Suppressor macrophage (primary cell): Measurements from ENCODE around the gene CDHR3.
"Not testable (repeated sequence)": the region's sequence is repeated elsewhere in the genome, so short reads cannot be mapped to it uniquely, and the experiment has no call there.

Experiments
- DNase-seq, 4 experiments: peaks; one replicate each; pipeline ENCODE4 v3.0.0-alpha.2; 2020 to 2022

Gene CDHR3

DNA sequence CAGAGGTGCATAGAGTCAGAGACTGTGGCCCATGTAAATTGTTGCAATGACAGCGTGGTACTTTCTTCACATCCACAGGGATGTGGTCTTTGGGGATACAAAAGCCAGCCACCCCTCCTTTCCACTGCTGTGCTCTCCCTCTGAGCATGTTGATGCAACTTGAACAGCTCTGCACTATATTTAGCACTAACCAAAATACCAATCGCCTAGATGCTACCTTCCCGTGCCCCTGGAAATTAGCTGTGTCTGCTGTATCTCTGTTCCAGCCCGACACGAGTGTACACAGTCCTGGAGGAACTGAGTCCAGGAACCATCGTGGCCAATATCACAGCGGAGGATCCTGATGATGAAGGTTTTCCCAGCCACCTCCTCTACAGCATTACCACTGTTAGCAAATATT lies 38.1 kb downstream of the CDHR3 start:
- DNase-seq, result no peak

GRCh38 chr7:106001886-106002285 lies 38.8 kb downstream of the CDHR3 start:
- no peak for DNase-seq

GRCh38 chr7:106003525-106004064 lies 40.5 kb downstream of the CDHR3 start:
- no peak for DNase-seq

GRCh38 chr7:106006906-106007305 lies 43.8 kb downstream of the CDHR3 start:
- DNase-seq, result no peak

DNA sequence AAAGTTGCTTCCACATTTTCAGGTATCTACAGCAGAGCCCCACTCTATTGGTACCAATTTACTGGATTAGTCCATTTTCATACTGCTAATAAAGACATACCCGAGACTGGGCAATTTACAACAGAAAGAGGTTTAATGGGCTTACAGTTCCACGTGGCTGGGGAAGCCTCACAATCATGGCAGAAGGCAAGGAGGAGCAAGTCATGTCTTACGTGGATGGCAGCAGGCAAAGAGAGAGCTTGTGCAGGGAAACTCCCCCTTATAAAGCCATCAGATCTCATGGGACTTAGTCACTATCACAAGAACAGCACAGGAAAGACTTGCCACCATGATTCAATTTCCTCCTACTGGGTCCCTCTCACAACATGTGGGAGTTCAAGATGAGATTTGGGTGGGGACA lies 44.7 kb downstream of the CDHR3 start:
- DNase-seq, result not testable (repeated sequence)

GRCh38 chr7:106009503-106010226 lies 46.6 kb downstream of the CDHR3 start:
- DNase-seq, result peak; percentile 91 to 95 (median 92)

- peak in 2 of 4 experiments; percentile 8 to 28 for DNase-seq
Measured at GRCh38 chr7:106010331-106010730, 47.3 kb downstream of the CDHR3 start.

GRCh38 chr7:106010866-106011265 lies 47.8 kb downstream of the CDHR3 start:
- DNase-seq, result no peak

- no peak for DNase-seq
Measured at GRCh38 chr7:106012184-106012583, 49.1 kb downstream of the CDHR3 start.

DNA sequence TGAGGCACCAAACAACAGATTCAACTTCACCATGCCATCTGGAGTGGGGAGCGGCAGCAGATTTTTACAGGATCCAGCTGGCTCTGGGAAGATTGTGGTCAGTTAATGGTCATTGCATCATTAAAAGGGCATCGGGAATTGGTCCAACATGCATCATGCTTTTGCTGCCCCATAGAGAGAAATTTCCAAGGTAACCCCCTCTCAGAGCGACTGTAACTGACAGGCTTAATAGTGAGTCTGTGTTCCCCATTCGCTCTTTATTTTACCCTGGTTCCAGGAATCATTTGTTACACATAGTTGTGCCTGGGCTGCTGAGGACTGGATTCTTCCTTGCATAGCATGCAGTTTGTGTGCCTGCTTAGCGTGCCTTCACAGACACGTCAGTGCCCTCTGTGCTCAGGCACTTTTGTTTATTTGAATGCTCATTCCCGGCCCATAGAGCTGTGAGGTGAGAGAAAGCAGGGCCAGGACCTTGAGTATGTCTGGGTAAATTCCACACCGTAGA lies 49.9 kb downstream of the CDHR3 start:
- no peak for DNase-seq

DNA sequence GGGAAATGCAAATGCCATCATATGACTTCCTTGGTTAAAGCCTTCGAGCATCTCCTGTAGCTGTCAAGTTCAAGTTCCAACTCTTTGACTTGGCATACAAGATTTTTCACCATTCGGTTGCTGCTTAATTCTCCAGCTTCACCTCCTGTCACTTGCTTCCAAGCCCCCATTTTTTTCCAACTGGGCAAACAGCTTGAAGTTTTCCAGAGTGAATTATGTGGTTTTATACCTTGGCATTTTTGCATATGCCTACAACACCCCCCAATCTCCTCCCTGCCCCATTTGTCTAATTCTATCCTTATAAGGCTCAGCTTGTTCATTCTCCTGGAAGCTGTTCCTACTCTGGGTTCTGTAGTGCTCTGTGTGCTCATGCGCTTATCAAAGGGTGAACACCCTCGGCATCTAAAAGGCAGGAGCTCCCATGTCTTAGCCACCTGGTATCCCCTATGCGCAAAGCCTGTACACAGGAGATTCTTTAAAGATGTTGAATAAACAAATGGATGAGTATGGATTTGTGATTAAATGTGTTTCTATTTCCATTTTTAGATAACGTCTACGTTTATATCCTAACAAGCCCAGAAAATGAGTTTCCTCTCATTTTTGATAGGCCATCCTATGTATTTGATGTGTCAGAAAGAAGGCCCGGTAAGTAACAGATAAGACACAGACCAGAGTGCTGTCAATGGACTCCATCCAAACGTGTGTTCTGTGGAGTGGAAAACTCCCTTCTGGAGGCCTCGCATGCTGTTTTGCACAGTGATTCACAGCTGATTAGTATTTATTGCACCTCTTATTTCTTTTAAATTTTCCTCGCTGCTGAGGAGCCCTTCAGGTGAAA lies 52.5 kb downstream of the CDHR3 start:
- no peak for DNase-seq

- no peak for DNase-seq
Measured at GRCh38 chr7:106016331-106016730, 53.3 kb downstream of the CDHR3 start.

DNA sequence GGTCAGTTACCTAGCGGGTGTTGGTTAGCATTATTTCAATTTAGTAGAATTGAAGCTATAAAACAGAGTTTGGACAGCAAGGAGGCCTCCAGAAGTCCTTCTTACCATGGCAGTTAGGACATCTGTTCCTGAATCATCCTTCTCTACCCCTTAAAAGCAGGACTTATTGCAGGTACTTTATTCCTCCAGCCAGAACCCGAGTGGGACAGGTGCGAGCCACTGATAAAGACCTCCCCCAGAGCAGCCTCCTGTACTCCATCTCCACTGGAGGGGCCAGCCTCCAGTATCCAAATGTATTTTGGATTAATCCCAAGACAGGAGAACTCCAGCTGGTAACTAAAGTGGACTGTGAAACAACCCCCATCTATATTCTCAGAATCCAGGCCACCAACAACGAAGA lies 54.6 kb downstream of the CDHR3 start:
- no peak for DNase-seq

DNA sequence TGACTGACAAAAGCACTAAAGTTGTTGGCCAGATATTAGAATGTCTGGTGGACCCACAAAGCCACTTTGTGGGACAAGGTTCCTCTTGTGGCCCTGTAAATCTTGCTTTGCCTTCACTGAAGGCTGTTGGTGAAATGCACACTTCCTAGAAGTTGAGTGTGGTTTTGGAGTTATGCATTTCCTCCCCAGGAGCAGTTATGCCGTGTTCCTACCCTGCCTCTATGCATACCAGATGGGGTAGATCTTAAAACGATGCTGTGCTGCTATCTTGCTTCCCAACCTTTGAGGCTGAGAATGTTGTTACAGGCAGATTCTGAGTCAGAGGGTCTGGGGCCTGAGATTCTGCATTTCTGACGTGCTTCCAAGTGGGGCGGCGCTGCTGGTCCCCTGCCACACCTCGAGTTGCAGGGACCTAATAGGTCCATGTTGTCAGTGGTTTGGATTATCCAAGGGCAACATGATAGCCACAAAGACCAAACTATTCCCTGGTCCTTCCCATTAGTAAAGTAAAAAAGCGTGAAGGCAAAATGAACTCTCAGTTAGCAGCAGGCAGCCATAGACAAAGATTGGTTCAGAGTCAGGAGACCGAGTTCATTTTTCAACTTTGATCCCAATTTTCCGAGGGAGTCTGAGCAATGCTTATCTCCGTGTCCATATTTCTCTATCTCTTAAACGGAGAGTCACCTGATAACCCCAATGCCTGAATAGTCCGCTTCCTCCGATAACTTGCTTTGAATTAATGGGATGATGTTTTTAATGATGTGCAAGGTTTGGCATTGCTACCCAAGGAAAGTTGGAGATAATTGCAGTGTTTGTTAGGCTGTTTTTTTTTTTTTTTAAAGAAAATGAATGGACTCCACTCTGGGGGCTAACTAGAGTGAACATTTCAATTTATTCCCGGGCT lies 55.8 kb downstream of the CDHR3 start:
- DNase-seq, result no peak

DNA sequence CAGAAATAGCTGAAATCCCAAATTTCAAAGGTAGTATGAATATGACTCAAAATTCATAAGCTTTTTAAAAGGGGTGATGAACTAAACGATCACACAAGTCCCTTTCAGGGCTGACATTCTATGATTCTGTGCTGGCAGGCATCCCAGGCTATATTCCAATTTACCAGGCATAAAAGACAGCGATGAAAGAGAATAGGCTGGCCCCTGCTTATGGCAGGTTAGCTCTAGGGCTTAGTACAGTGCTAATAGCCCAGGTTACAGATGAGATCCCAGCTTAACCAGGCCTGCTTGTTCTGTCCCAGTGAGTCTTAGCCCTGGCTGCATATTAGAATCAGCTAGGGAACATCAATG lies 56.4 kb downstream of the CDHR3 start:
- DNase-seq, result no peak

DNA sequence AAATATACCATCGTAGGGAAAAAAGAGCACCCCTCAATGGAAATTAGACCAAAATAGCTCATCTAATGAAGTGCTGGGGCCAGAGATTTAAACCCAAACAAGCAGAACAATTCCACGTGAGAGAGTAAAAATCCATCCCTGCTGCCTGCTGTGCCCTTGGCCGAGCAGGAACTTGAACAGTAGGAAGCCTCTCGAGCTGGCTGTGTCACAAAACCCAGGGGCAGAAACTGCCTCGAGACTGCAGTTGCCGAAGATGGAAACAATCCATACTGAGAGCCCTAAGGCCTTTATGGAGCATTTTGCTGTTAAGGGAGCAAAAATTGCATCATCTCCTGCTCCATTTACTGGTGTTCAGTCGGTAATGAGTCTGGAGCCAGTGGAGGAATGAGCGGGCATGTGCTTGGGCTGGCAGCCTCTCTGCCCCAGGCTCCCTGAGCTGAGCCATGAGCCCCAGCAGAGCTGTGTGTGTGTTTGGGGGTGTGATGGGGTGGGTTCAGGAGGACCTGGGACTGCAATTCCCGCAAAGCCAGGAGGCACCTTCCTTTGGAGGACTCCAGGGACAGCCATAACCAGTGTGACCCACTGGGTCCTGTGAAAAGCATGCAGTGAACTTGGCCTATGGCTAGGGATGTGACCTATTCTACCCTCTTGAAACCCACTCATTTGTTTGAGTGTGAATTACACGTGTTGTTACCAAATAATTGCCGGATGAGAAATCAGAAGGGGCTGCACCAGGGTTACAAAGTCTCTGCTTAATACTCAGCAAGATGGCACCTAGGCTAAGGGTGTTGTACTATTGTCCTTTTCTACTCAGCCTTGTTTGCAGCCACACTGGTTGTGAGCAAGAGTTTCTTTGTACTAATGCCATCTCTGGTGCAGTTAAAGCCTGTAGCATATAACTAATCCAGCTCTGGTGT lies 58.3 kb downstream of the CDHR3 start:
- no peak for DNase-seq

- no peak for DNase-seq
Measured at GRCh38 chr7:106022193-106022821, 59.2 kb downstream of the CDHR3 start.

DNA sequence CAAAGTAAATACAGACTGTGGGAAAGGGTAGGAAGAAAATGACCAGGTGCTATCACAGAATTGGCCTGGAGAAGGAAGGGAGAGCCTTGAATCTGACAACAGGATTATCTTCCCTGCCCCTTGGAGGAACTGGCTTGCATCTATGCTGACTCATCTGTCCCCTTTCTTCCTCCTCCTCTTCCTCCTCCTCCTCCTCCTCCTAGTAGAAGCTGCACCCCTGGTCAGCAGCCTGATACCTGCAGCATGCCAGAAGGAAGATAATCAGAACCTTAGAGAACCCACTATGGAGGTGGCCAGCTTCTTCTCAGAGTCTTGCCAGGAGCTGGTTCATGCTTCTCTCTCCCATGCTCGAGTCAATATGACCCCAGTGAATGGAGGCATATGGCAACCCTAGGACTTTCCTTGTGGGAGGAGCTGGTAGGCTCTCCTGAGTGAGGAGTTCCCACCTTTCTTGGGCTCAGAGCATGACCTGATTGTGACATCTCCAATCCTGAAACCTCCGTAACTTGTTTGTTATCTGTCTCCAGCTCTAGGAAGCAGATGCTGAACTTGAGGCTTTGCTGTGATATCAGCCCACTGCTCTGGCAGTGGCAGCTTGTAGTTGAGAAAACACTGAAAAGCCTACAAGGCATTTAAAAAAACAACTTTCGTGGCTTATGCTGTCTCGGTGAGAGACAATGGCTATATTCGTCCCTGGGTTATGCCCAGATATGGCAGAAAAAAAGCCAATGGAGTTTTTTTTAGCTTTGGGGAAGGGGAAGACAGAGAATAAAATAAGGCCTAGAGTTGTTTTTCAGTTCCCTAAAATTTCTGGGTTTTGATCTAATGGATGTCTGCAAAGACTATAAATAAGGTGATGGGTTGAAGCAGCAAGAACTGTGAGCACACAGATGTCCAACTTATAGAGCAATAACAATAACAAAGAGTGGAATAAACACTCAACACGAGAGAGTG lies 60.6 kb downstream of the CDHR3 start:
- DNase-seq, result peak in 2 of 4 experiments; percentile 19 to 42

- no peak for DNase-seq
Measured at GRCh38 chr7:106026101-106026500, 63.0 kb downstream of the CDHR3 start.

GRCh38 chr7:106029451-106029850 lies 66.4 kb downstream of the CDHR3 start:
- peak; percentile 21 to 46 (median 34) for DNase-seq
